Fibroblast of gingiva (primary cell): ENCODE measurements around the gene MAGEA11.
"Not testable (repeated sequence)": the region's sequence is repeated elsewhere in the genome, so short reads cannot be mapped to it uniquely, and the experiment has no call there.

ENCODE experiments used
- DNase-seq: peaks from one replicate; pipeline ENCODE4 v3.0.0-alpha.2; 2011; ENCODE audit warnings: low read depth

Gene MAGEA11, protein sequence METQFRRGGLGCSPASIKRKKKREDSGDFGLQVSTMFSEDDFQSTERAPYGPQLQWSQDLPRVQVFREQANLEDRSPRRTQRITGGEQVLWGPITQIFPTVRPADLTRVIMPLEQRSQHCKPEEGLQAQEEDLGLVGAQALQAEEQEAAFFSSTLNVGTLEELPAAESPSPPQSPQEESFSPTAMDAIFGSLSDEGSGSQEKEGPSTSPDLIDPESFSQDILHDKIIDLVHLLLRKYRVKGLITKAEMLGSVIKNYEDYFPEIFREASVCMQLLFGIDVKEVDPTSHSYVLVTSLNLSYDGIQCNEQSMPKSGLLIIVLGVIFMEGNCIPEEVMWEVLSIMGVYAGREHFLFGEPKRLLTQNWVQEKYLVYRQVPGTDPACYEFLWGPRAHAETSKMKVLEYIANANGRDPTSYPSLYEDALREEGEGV

DNA sequence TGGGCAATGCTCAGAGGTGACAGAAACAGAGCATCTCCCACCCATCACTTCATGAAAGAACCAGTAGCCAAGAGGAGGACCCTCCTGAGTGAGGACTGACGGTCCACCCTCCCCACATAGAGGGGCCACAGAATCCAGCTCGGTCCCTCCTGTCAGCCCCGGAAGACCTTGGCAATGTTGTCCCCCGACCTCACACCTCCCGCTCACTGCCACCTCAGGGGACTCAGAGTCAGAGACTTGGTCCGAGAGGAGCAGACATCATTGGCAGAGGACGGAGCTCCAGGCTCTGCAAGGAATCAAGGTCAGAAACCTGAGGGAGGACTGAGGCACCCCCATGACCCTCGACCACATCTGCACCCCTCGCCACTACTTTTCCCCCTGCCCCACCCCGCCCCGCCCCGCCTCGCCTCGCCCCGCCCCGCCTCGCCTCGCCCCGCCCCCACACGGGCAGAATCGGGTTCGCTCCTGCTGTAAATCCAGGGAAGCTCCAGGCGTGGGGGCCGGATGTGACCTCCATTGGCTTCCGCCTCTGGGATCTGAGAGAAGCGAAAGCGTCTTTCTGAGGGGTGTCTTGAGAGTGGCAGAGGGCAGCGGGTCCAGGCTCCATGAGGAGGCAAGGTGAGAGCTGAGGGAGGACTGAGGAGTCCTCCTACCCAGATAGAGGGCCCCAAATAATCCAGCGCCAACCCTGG is at the start of gene MAGEA11:
Gene MAGEA11 (plus strand): TSS at position 516 of the 692 bp plus-strand sequence. CDS start 1,100 bp downstream, outside the sequence.
- no peak for DNase-seq

DNA sequence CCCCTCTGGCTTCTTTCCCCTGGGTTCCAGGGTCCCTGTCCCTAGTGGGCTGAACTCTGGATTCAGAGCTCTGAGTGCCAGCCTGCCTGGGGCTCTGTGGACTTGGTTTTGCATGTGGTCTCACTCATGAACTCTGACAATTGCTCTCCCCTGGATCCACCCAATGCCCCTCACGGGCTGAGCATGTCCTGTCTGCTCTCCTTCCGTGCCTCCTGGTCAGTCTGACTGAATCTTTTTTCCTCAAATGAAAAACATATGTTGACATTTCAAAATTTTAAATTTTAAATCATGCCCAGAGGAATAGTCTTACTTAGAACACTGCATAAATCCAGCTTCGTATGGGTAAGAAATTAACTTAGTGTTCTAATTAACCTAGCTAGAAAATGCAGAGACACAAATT is 36.8 kb upstream of the MAGEA11 start:
- not testable (repeated sequence) for DNase-seq

DNA sequence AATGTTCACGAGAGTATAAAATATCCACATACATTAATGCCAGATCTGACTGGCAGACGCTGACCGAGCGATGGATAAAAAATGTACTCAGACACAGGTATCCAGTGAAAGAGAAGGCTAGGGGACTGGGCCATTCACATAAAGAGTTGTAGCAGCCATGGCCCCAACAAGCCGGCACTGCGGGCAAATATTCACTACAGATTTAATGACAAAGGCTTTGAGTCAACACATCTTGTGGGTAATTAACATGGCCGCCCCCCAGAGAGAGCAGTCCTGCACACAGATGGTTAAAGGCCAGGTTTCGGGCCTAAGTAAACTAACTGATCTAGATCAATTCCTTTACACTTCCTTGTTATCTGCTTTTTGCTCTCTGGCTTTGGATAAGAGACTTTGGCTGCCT is 36.3 kb upstream of the MAGEA11 start:
- not testable (repeated sequence) for DNase-seq

DNA sequence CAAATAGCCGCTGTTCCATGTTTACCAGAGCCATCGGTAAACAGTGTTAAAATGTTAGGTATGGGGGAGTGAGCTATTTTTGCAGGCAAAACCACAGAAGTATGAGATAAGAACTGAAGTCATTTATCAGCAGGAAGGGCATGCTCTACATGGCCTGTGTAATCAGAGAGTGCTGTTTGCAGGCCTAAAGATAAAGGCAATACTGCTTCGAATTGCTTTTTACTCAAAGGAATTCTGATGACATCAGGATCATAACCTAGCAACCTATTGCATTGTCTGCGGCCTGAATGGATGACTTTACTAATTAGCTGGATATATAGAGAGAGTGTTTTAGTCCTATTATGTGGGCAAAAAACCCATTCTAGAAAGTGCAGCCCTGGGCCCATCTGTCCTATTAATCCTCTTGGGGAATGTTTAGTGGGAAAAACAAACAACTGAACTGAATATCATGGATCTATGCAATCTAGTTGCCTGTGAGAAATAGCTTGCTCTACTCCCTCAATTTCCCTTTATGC is 32.6 kb upstream of the MAGEA11 start:
- not testable (repeated sequence) for DNase-seq

DNA sequence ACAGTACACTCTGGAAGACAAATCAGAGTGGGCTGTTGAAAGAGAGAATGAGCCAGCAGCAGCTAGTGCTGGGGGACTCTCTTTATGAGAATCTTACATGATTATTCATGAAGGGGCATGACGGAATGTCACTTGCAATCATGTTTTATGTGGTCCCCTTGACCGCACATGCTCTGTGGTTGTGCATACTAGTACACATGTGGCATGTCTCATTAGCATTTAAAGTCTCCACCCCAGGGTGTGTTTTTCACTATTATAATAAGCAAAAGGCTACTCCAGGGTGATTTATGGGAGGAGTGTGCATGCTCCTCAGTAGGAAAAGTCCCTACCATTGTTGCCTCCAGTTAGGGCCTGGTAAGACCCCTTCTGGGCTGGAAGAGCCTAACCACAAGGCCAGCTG is 30.7 kb upstream of the MAGEA11 start:
- DNase-seq = no peak

DNA sequence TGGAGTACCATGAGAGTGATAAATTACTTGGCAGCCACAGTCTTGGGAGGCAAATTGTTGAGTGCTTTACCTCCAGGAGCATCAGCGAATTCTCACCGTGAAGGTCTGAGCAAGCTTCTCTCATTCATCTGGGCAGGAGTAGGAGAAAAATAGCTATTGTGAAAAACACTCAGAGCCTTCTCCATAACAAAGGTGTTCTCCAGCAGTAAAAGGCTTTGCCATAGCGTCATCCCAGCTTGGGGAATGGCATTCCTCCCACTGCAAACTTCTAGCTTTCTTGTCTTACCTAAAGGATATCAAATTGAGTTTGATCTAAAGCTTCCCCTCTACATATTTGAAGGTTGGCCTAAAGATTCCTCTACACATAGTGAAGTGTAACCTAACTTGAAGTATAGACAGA is 29.8 kb upstream of the MAGEA11 start:
- DNase-seq = no peak

DNA sequence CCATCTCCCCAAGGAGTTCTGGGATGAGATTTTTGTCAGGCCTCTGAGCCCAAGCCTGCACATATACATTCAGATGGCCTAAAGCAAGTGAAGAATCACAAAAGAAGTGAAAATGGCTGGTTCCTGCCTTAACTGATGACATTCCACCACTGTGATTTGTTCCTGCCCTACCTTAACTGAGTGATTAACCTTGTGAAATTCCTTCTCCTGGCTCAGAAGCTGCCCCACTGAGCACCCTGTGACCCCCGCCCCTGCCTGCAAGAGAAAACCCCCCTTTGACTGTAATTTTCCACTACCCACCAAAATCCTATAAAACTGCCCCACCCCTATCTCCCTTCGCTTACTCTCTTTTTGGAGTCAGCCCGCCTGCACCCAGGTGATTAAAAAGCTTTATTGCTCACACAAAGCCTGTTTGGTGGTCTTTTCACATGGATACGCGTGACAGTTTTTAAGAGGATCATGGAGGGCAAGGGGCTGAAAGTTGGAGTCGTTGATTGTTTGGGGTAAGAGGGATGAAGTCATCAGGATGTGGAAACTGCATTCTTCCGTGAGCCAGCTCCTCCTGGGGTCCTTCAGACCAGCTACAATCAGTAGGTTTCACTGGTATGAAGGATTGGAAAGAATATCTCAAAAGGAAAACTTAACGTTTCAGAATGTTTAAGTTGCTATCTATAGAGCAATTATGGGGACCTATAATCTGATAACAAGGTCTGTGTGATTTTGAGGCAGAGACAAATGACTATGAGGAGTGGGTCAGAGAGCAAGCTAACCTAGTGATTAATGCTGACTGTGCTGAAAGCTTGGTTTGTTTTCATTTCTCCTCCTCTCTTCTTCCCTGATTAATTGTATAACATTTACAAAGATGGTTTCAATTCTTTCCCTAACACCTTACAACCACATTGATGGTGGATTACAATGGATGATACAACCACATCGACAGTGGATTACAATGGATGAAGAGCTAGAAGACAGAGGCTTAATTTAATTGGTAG is 28.6 kb upstream of the MAGEA11 start:
- DNase-seq = no peak

DNA sequence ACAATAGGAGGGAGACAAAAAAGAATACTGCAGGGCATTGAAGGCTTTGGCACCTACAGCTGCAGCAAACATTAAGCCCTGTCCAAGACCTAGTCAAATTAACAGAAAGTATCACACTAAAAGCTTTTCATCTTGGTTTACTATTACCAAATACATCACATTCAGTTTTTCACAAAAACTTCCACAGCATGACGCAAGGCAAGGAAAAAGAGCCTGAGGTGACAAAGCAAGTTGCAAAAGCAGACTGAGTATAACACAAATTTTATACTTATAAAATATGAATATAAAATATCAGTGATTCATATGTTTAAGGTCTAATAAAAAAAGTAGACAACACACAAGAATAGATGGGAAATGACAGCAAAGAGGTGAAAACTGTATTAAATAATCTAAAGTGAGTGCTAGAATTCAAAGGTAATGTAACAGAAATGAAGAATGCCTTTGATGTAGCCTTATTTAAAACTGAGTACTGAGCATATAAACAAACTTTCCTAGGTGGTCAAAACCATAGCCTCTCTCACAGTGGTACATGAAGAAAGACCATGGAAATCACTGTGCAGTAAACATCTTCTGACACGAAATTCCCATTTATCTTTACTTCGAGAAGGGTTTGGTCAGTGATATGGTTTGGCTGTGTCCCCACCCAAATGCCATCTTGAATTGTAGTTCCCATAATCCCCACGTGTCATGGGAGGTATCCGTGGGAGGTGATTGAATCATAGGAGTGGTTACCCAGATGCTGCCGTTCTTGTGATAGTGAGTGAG is 27.7 kb upstream of the MAGEA11 start:
- DNase-seq = no peak

DNA sequence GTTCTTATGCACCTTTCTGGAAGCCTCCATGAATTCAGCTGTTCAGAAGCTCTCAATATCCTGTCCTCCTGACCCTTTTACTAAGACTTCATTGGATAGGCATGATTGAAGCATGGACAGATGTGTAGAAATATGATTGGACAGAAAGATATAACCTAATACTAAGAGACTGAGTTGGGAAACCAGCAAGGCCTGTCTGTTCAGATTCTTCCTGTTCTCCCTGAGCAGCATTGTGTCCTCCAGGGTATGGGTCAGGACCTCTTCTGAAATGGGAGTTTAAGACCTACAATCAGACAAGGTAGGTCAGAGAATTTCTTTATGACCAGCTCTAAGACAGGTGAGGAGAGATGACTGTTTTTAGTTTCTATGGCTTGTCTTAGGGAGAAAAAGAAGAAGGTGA is 23.9 kb upstream of the MAGEA11 start:
- no peak for DNase-seq

DNA sequence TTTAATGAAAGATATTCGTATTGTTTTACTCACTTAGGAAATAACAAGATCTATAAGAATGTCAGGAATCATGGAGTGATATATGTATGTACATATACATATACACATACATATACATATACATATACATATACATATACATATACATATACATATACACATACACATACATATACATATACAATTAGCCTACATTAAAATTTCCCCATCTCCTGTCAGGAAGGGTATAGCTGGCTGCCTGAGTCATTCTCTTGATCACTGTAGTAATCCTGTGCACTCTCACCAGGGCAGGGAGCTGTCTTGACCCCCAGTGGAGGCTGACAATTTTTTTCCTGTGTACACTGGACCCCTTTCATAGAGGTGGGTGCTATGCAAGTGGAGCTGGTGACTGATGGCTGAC is 23.3 kb upstream of the MAGEA11 start:
- no peak for DNase-seq

DNA sequence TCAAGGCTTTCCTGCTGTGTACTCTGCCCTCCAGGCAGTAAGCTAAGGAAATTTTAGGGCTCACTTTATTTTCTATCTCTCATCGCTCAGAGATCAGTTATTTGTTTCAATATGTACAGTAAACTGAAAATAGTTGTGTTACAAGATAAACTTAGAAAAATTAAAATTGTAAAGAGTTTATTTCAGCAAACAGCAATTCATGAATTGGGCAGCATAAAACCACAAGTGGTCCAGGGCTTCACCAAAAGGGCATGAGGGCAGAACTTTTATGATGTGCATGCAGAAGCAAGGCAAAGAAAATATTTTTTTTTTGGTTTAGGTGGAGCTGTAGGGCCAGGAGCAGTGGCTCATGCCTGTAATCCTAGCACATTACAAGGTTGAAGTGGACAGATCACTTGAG is 20.1 kb upstream of the MAGEA11 start:
- DNase-seq = no peak

DNA sequence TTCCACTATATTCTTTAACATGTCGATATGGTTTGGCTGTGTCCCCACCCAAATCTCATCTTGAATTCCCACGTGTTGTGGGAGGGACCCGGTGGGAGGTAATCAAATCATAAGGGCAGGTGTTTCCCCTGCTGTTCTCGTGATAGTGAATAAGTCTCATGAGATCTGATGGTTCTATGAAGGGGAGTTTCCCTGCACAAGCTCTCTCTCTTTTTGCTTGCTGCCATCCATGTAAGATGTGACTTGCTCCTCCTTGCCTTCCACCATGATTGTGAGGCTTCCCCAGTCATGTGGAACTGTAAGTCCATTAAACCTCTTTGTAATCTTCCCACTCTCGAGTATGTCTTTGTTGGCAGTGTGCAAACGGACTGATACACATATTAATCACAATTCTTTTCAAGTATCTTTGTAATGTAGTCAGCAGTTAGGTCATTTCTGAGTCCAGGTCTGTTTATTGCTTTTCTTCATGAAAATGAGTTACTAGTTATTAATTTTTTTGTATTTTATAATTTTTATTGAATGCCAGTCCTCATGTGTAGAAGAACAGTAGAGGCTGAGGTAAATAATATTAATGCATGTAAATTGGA is 19.1 kb upstream of the MAGEA11 start:
- DNase-seq = not testable (repeated sequence)

DNA sequence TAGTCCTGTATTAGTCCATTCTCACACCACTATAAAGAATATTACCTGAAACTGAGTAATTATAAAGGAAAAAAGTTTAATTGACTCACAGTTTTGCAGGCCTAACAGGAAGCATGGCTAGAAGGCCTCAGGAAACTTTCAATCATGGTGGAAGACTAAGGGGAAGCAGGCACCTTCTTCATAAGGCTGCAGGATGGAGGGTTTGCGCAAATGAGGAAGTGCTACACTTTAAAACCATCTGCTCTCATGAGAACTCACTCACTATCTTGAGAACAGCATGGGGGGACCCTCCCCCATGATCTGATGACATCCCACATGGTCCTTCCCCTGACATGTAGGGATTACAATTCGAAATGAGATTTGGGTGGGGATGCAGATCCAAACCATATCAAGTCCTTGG is 12.1 kb upstream of the MAGEA11 start:
- DNase-seq = no peak

DNA sequence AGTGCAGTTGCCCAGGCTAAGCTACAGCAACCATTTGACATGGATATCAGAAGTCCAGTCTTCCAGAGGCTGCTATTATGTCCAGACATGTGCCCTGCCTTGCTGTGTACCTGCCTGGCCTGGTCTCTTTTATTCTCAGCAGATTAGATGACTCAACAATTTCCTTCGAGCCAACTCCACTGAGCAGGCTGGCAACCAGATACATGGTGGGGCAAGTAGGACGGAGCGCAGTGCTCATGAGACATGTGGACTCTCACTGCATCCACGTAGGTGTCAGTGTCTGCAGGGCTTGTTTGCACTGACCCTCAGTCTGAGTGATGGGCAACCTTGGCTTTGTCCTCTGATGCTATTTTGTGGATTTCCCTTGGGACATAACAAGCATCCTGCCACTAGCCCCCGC is 7.2 kb upstream of the MAGEA11 start:
- no peak for DNase-seq

DNA sequence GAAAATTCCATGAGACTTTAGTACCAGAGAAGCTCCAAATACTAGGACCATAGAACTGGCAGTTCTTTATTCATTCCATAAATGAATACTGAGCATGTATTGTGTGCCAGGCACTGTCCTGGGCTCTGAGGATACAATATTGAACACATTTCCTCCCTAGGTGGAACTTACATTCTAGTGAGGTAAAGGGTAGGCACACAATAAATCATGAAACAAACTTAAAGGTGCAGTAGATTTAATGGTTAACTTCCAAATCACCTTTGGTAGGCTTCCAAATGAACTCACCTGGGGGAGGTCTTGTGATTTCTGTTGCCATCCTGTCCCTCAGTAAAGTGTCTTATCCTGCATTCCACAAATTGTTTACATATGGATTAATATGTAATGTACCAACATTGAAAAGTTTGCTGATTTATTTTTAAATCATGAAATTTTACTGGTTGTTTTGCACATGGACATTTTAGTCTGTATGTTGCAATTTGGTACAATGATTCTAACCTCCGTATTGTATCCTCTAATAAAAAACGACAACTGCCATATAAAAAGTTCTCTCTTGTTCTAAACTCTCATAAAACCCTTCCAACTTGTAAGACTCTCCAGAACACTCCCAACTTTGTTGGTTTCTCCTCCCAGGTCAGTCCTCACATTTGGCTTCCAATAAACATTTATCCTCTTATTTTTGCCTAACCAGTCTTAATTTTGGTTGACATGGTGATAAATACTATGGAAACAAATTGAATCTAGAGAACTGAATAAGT is 4.5 kb upstream of the MAGEA11 start:
- DNase-seq = no peak

DNA sequence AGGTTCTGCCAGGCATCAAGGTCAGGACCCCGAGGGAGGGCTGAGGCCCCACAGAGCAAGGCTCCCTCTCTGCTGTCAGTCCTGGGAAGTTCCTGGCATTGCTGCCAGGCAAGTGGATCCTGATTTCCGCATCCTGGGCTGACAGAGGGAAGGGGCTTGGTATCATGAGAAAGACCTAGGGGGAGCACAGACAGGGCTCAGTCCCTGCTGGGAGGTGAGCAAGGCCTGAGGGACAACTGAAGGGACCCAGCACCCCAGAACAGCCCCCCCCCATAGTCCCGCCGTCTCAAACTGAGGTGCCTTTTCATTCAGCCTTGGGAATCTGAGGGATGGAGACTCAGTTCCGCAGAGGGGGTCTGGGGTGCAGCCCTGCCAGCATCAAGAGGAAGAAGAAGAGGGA is 971 bp downstream of the MAGEA11 start:
- DNase-seq = no peak

DNA sequence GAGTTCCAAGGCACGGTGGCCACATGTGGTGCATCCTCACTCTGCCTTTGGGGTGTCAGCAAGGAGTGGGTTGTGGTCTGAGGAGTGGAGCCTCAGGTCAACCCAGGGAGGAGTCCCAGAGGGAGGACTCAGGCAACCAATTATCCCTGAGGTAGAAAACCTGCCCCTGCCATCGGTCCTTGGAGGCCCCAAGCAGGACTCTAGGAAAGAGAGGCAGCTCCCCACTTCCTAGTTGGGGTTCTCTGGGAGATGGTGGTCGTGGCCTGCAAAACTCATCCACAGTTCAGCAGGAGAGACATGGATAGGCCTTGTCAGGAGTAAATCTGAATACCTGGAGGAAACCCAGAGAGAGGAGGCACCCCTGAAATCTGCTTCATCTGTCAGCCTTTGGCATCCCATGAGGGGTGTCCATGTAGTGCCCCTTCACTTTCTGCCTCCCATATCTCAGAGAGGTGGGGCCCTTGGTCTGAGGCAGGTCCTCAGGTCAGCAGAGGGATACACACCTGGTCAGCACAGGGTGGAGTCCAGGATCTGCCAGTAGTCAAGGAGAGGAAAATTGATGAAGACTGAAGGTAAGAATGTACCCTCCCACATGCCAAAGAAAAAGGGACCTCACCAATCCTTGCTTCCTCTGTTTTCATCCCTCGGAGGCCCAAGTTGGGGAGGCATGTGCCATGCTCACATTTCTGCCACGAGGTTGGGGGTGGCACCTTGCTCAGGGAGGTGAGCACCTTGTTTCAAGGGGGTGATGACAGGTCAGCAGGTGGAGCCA is 1.6 kb downstream of the MAGEA11 start:
- no peak for DNase-seq

DNA sequence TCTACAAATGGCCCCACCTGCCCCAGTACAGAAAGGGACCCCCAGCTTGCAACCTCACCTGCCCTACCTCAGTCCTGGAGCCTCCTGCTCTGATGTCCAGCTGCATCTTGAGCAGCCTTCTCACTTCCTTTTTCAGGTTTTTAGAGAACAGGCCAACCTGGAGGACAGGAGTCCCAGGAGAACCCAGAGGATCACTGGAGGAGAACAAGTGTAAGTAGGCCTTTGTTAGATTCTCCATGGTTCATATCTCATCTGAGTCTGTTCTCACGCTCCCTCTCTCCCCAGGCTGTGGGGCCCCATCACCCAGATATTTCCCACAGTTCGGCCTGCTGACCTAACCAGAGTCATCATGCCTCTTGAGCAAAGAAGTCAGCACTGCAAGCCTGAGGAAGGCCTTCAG is 3.6 kb downstream of the MAGEA11 start:
- no peak for DNase-seq

DNA sequence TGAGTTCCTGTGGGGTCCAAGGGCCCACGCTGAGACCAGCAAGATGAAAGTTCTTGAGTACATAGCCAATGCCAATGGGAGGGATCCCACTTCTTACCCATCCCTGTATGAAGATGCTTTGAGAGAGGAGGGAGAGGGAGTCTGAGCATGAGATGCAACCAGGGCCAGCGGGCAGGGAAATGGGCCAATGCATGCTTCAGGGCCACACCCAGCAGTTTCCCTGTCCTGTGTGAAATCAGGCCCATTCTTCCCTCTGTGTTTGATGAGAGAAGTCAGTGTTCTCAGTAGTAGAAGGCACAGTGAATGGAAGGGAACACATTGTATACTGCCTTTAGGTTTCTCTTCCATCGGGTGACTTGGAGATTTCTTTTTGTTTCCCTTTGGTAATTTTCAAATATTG is 4.8 kb downstream of the MAGEA11 start:
- DNase-seq = no peak
